HepG2 (cell line): ENCODE measurements around the gene AUTS2. TPM values are rescaled to one million over a fixed set of nuclear protein-coding genes. Genes with fewer than 3 reads are reported as not detected.
A peak's percentile ranks its signal among the peaks of the same experiment; 100 is the strongest.

ENCODE experiments used
- ATAC-seq: fragments of 200-7000 bp; cut with Tn5 transposase; 3 replicates; pipeline ENCODE4 v1.9.1; 2020; ENCODE audit warnings: mild to moderate bottlenecking, moderate library complexity
- BruUV-seq: library from RNA; stranded (reverse); fragments of 400-500 nt; replicated peaks from 2 replicates; lab custom pipeline; 2021; lab: Mats Ljungman, UMichigan
- CTCF ChIA-PET: fragments of 300-600 bp; formaldehyde crosslinking; extraction: SDS; loops from one replicate; lab custom pipeline; 2021; ENCODE audit warnings: low total read pairs, inconsistent platforms, low intra/inter-chr PET ratio; lab: Yijun Ruan, JAX
- POLR2A ChIA-PET: fragments of 350-600 bp; sonication (Branson Sonifier 250); formaldehyde crosslinking; loops from one replicate; lab custom pipeline; 2020; ENCODE audit warnings: antibody characterized with exemption, inconsistent platforms; lab: Yijun Ruan, JAX
- DNase-seq: peaks from one replicate; pipeline ENCODE4 v3.0.0-alpha.2; 2015; ENCODE audit warnings: low spot score
- FAIRE-seq: peaks from 3 replicates; lab custom pipeline; 2011; peaks lifted over from hg19 to GRCh38; lab: Jason Lieb, UNC
- H2AFZ ChIP-seq: one replicate; pipeline ENCODE4 v1.6.1; 2011; ENCODE audit warnings: low read length, inconsistent platforms
- H3K27ac ChIP-seq: fragments of 300-600 bp; 3 replicates; pipeline ENCODE4 v1.8.0; 2011; ENCODE audit warnings: mixed run types, mild to moderate bottlenecking, mixed read lengths, low read length, inconsistent platforms; ENCODE audit not compliant: insufficient read depth; ENCODE audit errors: extremely low read length
- H3K27me3 ChIP-seq, 2 experiments: fragments of 200-600 bp in 1 of 2; 2 replicates in 1 of 2; 3 replicates in 1 of 2; pipeline versions ENCODE4 v1.6.0 to v1.8.0; 2011; ENCODE audit warnings: low read length in 2 of 2, mild to moderate bottlenecking in 2 of 2, moderate library complexity in 2 of 2, inconsistent platforms in 1 of 2; ENCODE audit not compliant: insufficient read depth in 2 of 2, control insufficient read depth in 1 of 2
- H3K36me3 ChIP-seq, 2 experiments: fragments of 200-600 bp in 1 of 2; replicated peaks in 1 of 2; 2 replicates in 1 of 2; 3 replicates in 1 of 2; pipeline versions ENCODE4 v1.5.1 to v1.8.0; 2011; ENCODE audit warnings: low read length in 2 of 2, inconsistent platforms in 1 of 2; ENCODE audit not compliant: insufficient read depth in 2 of 2, control insufficient read depth in 1 of 2
- H3K4me1 ChIP-seq: 2 replicates; pipeline ENCODE4 v1.5.1; 2012; ENCODE audit warnings: low read length, inconsistent platforms; ENCODE audit not compliant: insufficient read depth
- H3K4me2 ChIP-seq: 2 replicates; pipeline ENCODE4 v1.6.0; 2011; ENCODE audit warnings: low read depth, low read length, inconsistent platforms
- H3K4me3 ChIP-seq, 3 experiments: fragments of 200-600 bp in 1 of 3; sonication (generic), shearing (Covaris generic) in 1 of 3; replicated peaks in 1 of 3; 2 replicates each; pipeline ENCODE4 v1.5.1; 2011 to 2016; ENCODE audit warnings: low read length in 3 of 3, inconsistent platforms in 2 of 3, low read depth in 2 of 3, mild to moderate bottlenecking in 2 of 3, control low read depth in 1 of 3, mixed read lengths in 1 of 3; ENCODE audit not compliant: insufficient read depth in 1 of 3
- H3K79me2 ChIP-seq: one replicate; pipeline ENCODE4 v1.6.1; 2011; ENCODE audit warnings: low read length, inconsistent platforms; ENCODE audit not compliant: insufficient read depth
- H3K9ac ChIP-seq: 2 replicates; pipeline ENCODE4 v1.6.0; 2011; ENCODE audit warnings: mild to moderate bottlenecking, low read depth, low read length, inconsistent platforms; ENCODE audit not compliant: insufficient read depth
- H3K9me3 ChIP-seq: 2 replicates; pipeline ENCODE4 v1.5.1; 2012; ENCODE audit warnings: mild to moderate bottlenecking, low read length
- H4K20me1 ChIP-seq: 2 replicates; pipeline ENCODE4 v1.6.0; 2011; ENCODE audit warnings: inconsistent platforms, mild to moderate bottlenecking, low read length, moderate library complexity; ENCODE audit not compliant: insufficient read depth
- CEBPB ChIP-seq: IDR thresholded peaks from 2 replicates; pipeline ENCODE4 v1.6.1; 2011; ENCODE audit warnings: low read depth, low read length, improper control_type of control experiment, borderline replicate concordance
- CSRNP2 ChIP-seq: sonication (generic); formaldehyde crosslinking; conservative IDR thresholded peaks from 2 replicates; pipeline ENCODE4 v1.8.0; 2022; ENCODE audit warnings: low read depth, missing genetic modification reagents
- ELF3 ChIP-seq: IDR thresholded peaks from 2 replicates; pipeline ENCODE4 v1.6.1; 2016; ENCODE audit warnings: missing genetic modification reagents, missing compliant biosample characterization
- GLMP ChIP-seq: sonication (generic); formaldehyde crosslinking; IDR thresholded peaks from 2 replicates; pipeline ENCODE4 v1.9.0; 2021; ENCODE audit warnings: missing genetic modification reagents, mild to moderate bottlenecking, borderline replicate concordance
- PLRG1 ChIP-seq: fragments of 450-650 bp; conservative IDR thresholded peaks from 2 replicates; pipeline ENCODE4 v1.6.1; 2016
- SOX6 ChIP-seq, 2 experiments: fragments of 450-650 bp in 1 of 2; sonication (generic) in 1 of 2; formaldehyde crosslinking in 1 of 2; IDR thresholded peaks; 2 replicates each; pipeline versions ENCODE4 v1.4.0 to v1.6.1; 2017 to 2020; ENCODE audit warnings: antibody characterized with exemption in 1 of 2, mild to moderate bottlenecking in 1 of 2, missing genetic modification reagents in 1 of 2
- ZNF3 ChIP-seq: IDR thresholded peaks from 2 replicates; pipeline ENCODE4 v1.7.0; 2017; ENCODE audit warnings: inconsistent platforms
- WGBS: methylation state at CpG from one replicate; pipeline ENCODE4 v1.1.6; 2017; ENCODE audit warnings: low lambda C conversion rate; 5-methylcytosine and 5-hydroxymethylcytosine counted together
- in situ Hi-C: cut with HindIII; loops from 2 replicates; pipeline ENCODE4 v1.10.0; 2017; ENCODE audit warnings: low pct_unique_long_range_greater_than_20kb; ENCODE audit not compliant: extremely low pct_ligation_motif_present
- intact Hi-C: fragments of 100-400 bp; cut with micrococcal nuclease; formaldehyde crosslinking; loops from one replicate; pipeline ENCODE4 v1.10.0; 2022; ENCODE audit not compliant: unreplicated experiment
- polyA plus RNA-seq, 8 experiments: library from polyadenylated mRNA; depleted of rRNA in 3 of 8; stranded (reverse) in 7 of 8; unstranded in 1 of 8; fragments of >200 nt; fragmentation: Illumina TruSeq in 4 of 8; extraction: Trizol in 4 of 8; gene quantifications; 2 replicates each; pipeline versions ENCODE4 v1.2.1 to v1.2.3, GENCODE V29; 2011 to 2016; ENCODE audit warnings: low read depth in 4 of 8, missing spikeins in 1 of 8, mixed read lengths in 1 of 8; ENCODE audit not compliant: insufficient read depth in 1 of 8
- total RNA-seq, 5 experiments: library from RNA; depleted of rRNA; stranded (reverse); fragments of >200 nt; fragmentation: Illumina TruSeq; extraction: Trizol; gene quantifications; 2 replicates each; pipeline ENCODE4 v1.2.3, GENCODE V29; 2016; ENCODE audit warnings: low read depth in 1 of 5

Gene AUTS2
- total and polyA plus RNA-seq, 2 of the 13 experiments (the other 11 are each of a cell fraction or from before 2014, with no cell fraction given), result 0.38 TPM; not detected in 1

DNA sequence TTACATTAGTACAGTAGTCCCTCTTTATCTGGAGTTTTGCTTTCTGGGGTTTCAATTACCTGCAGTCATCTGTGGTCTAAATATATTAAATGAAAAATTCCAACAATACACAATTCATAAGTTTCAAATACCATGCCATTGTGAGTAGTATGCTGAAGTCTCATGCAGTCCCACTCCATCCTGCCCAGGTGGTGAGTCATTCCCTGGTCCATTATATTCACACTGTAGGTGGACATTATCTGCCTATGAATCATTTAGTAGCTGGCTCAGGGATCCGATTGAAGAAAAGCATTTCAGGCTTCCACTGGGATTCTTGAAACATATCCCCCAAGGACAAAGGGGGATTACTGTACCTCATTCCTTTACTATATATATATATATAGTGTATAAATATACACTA, 1235.5 kb downstream of the AUTS2 start (continued):
- no peak for TF ChIP-seq CSRNP2
- TF ChIP-seq ZNF3, result no peak
- TF ChIP-seq ELF3, result no peak

GRCh38 chr7:70834424-70834823, 1236.1 kb downstream of the AUTS2 start:
- H3K4me3 ChIP-seq, result no peak overlapping the region
- no peak overlapping the region for H3K9ac ChIP-seq
- no peaks in the 10 kb centered on the region for H4K20me1 ChIP-seq
- DNase-seq (no peak), ATAC-seq (no peak), FAIRE-seq (no peak)
- H3K36me3 ChIP-seq, result no peaks in the 10 kb centered on the region
- peaks cover 14% of the 10 kb centered on the region for H3K9me3 ChIP-seq
- TF ChIP-seq CEBPB, result peak; percentile 65; the same call in 1 of the 2 replicates
- no peak for TF ChIP-seq SOX6 (IDR thresholded peaks at IDR 0.05)
- no peak for TF ChIP-seq SOX6 (CRISPR knock-in tag; IDR thresholded peaks at IDR 0.05)
- WGBS, result 63% methylated on average over 8 of the region's 8 CpGs
- no peak overlapping the region for H3K27ac ChIP-seq
- H3K27me3 ChIP-seq, result peaks cover 0 to 7% of the 10 kb centered on the region in 2 experiments; a peak in 1 of 5 replicates
- intact Hi-C loops (no loop called here), in situ Hi-C loops (no loop called here)
- no peaks in the 10 kb centered on the region for H3K79me2 ChIP-seq
- H2AFZ ChIP-seq, result no peak overlapping the region
- peaks cover 34% of the 10 kb centered on the region for H3K4me1 ChIP-seq
- ChIA-PET POLR2A (no interaction called here), CTCF (no interaction called here)
- H3K4me2 ChIP-seq, result no peak overlapping the region
- no TSS peak for BruUV-seq

GRCh38 chr7:70835658-70836057, 1237.4 kb downstream of the AUTS2 start:
- intact Hi-C loops (no loop called here), in situ Hi-C loops (no loop called here)
- H3K4me1 ChIP-seq, result peaks cover 22% of the 10 kb centered on the region
- peaks cover 14% of the 10 kb centered on the region for H3K9me3 ChIP-seq
- no peak overlapping the region for H3K4me3 ChIP-seq
- FAIRE-seq (no peak), ATAC-seq (no peak), DNase-seq (no peak)
- BruUV-seq, result no TSS peak
- H3K4me2 ChIP-seq, result no peak overlapping the region
- H3K79me2 ChIP-seq, result no peaks in the 10 kb centered on the region
- POLR2A ChIA-PET, result no interaction called here
- H3K36me3 ChIP-seq, result no peaks in the 10 kb centered on the region
- H4K20me1 ChIP-seq, result no peaks in the 10 kb centered on the region
- no peak overlapping the region for H2AFZ ChIP-seq
- WGBS, result 0% methylated on average over 1 of the region's 2 CpGs
- H3K27me3 ChIP-seq, result peaks cover 0 to 7% of the 10 kb centered on the region in 2 experiments; a peak in 1 of 5 replicates
- no peak overlapping the region for H3K9ac ChIP-seq
- H3K27ac ChIP-seq, result no peak overlapping the region
- TF ChIP-seq PLRG1 (no peak), GLMP (no peak)
- CTCF ChIA-PET, result no interaction called here
